Measurements from ENCODE around the gene PRRT1B.

Gene PRRT1B

DNA sequence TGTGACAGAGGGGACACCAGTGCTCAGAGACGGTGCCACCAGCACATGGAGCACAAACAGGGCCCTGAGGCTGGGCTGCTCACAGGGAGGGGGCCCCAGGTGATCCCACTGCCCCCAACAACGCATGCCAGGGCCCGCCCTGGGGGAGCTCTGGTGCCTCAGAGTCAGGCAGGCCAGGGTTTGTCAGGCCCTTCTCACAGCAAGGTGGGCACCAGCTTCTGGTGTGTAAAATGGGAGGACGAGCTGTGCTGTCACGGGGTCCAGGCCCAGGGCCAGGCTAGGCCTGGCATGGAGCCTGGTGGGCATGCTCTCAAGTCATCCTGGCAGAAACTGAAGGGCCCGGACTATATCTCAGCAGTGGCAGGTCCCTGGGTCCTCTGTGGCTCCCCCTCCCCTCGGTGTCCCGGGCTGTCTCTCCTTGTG is 34.5 kb downstream of the PRRT1B start:
- no peak overlapping the region for H3K27ac ChIP-seq
- TF ChIP-seq, protein P1, sequence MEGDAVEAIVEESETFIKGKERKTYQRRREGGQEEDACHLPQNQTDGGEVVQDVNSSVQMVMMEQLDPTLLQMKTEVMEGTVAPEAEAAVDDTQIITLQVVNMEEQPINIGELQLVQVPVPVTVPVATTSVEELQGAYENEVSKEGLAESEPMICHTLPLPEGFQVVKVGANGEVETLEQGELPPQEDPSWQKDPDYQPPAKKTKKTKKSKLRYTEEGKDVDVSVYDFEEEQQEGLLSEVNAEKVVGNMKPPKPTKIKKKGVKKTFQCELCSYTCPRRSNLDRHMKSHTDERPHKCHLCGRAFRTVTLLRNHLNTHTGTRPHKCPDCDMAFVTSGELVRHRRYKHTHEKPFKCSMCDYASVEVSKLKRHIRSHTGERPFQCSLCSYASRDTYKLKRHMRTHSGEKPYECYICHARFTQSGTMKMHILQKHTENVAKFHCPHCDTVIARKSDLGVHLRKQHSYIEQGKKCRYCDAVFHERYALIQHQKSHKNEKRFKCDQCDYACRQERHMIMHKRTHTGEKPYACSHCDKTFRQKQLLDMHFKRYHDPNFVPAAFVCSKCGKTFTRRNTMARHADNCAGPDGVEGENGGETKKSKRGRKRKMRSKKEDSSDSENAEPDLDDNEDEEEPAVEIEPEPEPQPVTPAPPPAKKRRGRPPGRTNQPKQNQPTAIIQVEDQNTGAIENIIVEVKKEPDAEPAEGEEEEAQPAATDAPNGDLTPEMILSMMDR (conservative IDR thresholded peaks at IDR 0.05; ENCODE audit: low read depth), result no peak
- no peak for DNase-seq (ENCODE audit: low spot score)
- ChIA-PET CTCF (no interaction called here), POLR2A (ENCODE audit: low non-redundant PET) (no interaction called here)

DNA sequence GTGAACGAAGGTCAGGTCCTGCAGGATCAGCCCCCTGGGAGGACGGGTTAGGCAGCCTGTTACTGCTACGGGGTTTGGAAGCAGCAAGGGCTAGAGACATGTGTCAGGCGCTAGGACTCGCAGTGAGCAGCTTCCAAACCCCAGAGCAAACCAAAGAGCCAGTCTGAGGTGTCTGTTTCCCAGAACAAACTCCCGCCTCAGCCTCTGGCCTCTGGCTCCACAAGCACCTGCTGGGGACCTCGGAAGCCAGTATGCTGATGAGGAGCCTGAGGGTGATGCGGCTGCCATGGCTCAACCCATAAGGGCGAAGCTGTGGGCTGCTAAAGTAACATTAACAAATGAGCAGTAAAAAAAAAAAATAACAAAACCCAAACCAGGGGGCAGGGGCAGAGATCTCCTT is 35.0 kb downstream of the PRRT1B start:
- TF ChIP-seq, protein P1 (conservative IDR thresholded peaks at IDR 0.05; ENCODE audit: low read depth), result no peak
- no peak overlapping the region for H3K27ac ChIP-seq
- ChIA-PET POLR2A (ENCODE audit: low non-redundant PET) (no interaction called here), CTCF (no interaction called here)
- no peak for DNase-seq (ENCODE audit: low spot score)

DNA sequence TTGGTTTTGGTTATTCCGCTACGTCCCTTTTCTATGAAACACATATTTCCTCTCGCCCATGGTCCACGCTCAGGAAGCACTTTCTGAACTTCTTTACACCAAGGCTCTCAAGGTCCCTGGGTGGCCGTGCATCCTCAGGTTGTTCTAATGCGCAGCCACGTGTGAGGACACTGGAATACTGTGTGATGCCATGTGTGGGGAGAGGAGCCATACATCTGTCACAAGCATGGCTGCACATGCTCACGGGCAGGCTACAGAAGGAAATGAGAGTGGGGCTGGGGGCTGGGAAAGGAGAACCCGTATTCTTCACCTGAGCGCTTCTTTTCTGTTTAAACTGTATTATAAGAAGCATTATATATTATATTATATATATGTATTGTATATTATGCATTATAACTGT is 36.7 kb downstream of the PRRT1B start:
- POLR2A ChIA-PET (ENCODE audit: low non-redundant PET), result no interaction called here
- CTCF ChIA-PET, result interaction anchor here (0.6 kb wide), 1 partner anchor 1579 kb away, joined by 6 read pairs; no protein-coding TSS in a partner anchor
- TF ChIP-seq, protein P1 (conservative IDR thresholded peaks at IDR 0.05; ENCODE audit: low read depth), result no peak
- H3K27ac ChIP-seq, result no peak overlapping the region
- no peak for DNase-seq (ENCODE audit: low spot score)

DNA sequence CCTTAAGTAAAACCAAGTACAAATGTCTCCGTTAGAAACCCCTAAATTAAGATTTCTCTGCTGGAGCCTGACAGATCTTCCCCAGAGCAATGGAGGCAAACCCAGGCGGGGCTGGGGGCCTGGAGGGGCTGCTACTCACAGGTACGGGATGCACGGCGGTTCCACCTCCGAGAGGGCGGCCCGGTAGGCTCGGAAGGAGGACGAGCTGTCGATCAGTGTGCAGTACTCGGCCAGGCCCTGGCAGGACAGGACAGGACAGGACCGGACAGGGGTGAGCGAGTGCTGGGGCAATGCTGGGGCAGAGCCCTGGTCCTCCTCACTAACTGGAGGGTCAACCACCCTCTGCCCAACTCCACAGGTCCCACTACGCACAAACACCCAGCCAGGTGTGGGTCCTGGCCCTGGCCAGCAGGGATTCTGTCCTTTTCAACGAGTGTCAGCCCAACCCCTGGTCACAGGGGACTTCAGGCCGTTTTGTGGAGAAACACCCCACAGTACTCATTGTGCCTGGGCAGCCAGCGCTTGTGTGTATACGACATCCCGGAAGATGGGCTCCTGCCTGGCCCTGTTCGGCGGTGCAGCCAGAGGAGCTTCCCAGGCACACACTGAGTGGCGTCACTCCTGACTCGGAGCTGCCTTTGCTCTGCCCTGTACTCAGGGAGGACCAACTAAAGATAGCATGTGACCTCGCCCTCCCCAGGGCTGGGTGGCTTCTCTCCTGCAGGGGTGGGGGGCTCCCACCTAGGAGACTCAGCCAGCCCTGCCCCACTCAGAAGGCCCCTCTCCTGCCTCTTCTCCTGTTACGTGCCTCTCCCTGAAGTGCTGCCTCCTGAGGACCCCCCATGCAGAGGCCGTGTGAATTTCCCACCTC is 37.4 kb downstream of the PRRT1B start:
- CTCF ChIA-PET, result interaction anchor here (1.0 kb wide), 1 partner anchor 158 kb away, joined by 4 read pairs; no protein-coding TSS in a partner anchor
- TF ChIP-seq, protein P1 (conservative IDR thresholded peaks at IDR 0.05; ENCODE audit: low read depth), result no peak
- POLR2A ChIA-PET (ENCODE audit: low non-redundant PET), result no interaction called here
- no peak overlapping the region for H3K27ac ChIP-seq
- DNase-seq (ENCODE audit: low spot score), result no peak

DNA sequence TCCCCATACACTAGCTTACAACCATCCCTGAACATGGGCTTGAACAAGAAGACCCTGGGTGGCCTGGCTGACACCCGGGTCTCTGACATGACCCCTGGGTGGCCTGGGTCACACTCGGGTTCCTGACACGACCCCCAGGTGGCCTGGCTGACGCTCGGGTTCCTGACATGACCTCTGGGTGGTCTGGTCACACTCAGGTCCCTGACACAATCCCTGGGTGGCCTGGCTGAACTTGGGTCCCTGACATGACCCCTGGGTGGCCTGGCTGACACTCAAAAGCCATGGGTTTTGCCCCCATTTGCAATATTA is 38.0 kb downstream of the PRRT1B start:
- ChIA-PET POLR2A (ENCODE audit: low non-redundant PET) (no interaction called here), CTCF (interaction anchor here (1.0 kb wide), 1 partner anchor 157 kb away, joined by 4 read pairs; no protein-coding TSS in a partner anchor)
- no peak overlapping the region for H3K27ac ChIP-seq
- no peak for DNase-seq (ENCODE audit: low spot score)
- TF ChIP-seq, protein P1 (conservative IDR thresholded peaks at IDR 0.05; ENCODE audit: low read depth), result no peak

DNA sequence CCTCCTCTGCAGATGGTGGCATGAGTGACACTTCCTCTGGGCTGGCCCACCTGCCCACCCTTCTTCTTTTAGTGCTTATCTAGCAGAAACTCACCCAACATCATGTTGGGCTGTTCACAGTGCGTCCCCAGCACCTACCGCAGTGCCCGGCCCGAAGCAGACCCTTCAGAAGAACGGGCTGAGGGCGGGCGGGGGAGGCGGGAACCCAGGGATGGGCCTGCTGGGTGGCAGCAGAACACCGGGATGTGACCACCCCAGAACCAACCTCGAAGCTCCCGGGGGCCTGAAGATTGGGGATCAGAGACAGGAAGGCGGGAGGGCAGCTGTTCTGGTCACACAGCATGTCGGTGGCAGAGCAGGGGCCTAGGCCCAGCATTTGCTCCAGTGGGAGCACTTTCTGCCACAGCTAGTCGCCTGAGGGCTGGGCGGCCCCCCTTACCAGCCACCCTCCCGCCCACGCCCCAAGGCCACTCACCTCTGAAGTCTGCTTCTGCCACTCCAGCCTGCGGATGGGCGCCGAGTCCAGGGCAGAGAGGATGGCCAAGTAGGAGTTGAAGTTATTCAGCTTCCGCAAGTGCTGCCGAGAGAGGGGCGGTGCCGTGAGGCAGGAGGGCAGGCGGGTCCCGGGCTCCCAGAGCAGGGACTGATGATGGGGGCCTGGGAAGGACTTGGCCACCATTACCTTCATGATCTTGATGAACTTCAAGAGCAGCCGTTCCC is 38.7 kb downstream of the PRRT1B start:
- POLR2A ChIA-PET (ENCODE audit: low non-redundant PET), result no interaction called here
- DNase-seq (ENCODE audit: low spot score), result no peak
- CTCF ChIA-PET, result interaction anchor here (1.6 to 1.7 kb wide), 2 partner anchors 155 to 157 kb away, joined by 4 to 6 read pairs; no protein-coding TSS in a partner anchor

More for the DNA sequence above, 38.7 kb downstream of the PRRT1B start:
- TF ChIP-seq, protein P1 (conservative IDR thresholded peaks at IDR 0.05; ENCODE audit: low read depth), result no peak
- H3K27ac ChIP-seq, result no peak overlapping the region
